Prostate gland (tissue), 2 donors: ENCODE results near the gene YIF1A. TPM values are rescaled to one million over a fixed set of nuclear protein-coding genes. Genes with fewer than 3 reads are reported as not detected.

ENCODE experiments used
- DNase-seq: peaks from one replicate; pipeline ENCODE4 v3.0.0-alpha.2; 2019; ENCODE audit warnings: low spot score
- H3K27ac ChIP-seq, 2 donors: fragments of 200-600 bp; sonication (generic); 2 replicates each; pipeline ENCODE4 v1.5.1; 2017 to 2019
- H3K27me3 ChIP-seq: fragments of 200-600 bp; sonication (generic); replicated peaks from 2 replicates; pipeline ENCODE4 v1.5.1; 2019; ENCODE audit not compliant: insufficient read depth
- H3K36me3 ChIP-seq, 2 donors: fragments of 200-600 bp; sonication (generic); 1 replicate in 1 of 2; 2 replicates in 1 of 2; pipeline versions ENCODE4 v1.5.1 to v1.8.1; 2017 to 2019
- H3K4me1 ChIP-seq: fragments of 200-600 bp; sonication (generic); replicated peaks from 2 replicates; pipeline ENCODE4 v1.5.1; 2019
- H3K4me3 ChIP-seq, 2 donors: fragments of 200-600 bp; sonication (generic); 2 replicates each; pipeline ENCODE4 v1.5.1; 2017 to 2019
- H3K9me3 ChIP-seq: fragments of 200-600 bp; sonication (generic); 2 replicates; pipeline ENCODE4 v1.5.1; 2017
- CTCF ChIP-seq, 4 experiments: fragments of 200-600 bp in 2 of 4; fragments of 450-650 bp in 2 of 4; sonication (generic) in 2 of 4; IDR thresholded peaks; 1 replicate in 3 of 4; 2 replicates in 1 of 4; pipeline ENCODE4 v1.5.1; 2016 to 2019; ENCODE audit warnings: antibody characterized with exemption in 4 of 4, mild to moderate bottlenecking in 2 of 4, moderate library complexity in 2 of 4
- POLR2A ChIP-seq: fragments of 450-650 bp; IDR thresholded peaks from one replicate; pipeline ENCODE4 v1.6.1; 2016; ENCODE audit warnings: antibody characterized with exemption, mild to moderate bottlenecking
- POLR2AphosphoS5 ChIP-seq: sonication (generic); formaldehyde crosslinking; IDR thresholded peaks from one replicate; pipeline ENCODE4 v1.6.1; 2017; ENCODE audit warnings: antibody characterized with exemption
- WGBS: methylation state at CpG from one replicate; pipeline ENCODE4 v1.1.5; 2018; 5-methylcytosine and 5-hydroxymethylcytosine counted together
- intact Hi-C: fragments of 100-400 bp; cut with DNase I; formaldehyde crosslinking; loops from one replicate; pipeline ENCODE4 v1.14.2; 2022
- total RNA-seq, 2 donors: library from RNA; depleted of rRNA; stranded (reverse); fragments of >200 nt; gene quantifications; one replicate each; pipeline ENCODE4 v1.1.0, GENCODE V29; 2016

Gene YIF1A
- total RNA-seq, 2 donors from 2014 or later: 92.6 to 112 TPM

GRCh38 chr11:66268952-66269905 is 19.7 kb downstream of the YIF1A start:
- Histone ChIP-seq H3K27me3 (no peaks in the 10 kb centered on the region), H3K9me3 (no peaks in the 10 kb centered on the region), H3K4me3 (peak overlapping the region; percentile 89 to 92), H3K27ac (peak overlapping the region; percentile 98), H3K36me3 (peaks cover 15 to 24% of the 10 kb centered on the region in 2 donors), H3K4me1 (peaks cover 9% of the 10 kb centered on the region)
- intact Hi-C loops: loop anchor here (10.0 kb wide), 1 partner anchor 354 kb away; the partner anchor contains the start of genes C11orf68 and DRAP1
- no peak for DNase-seq
- no peak for TF ChIP-seq POLR2A
- peak in 1 of 4 experiments; percentile 20 for TF ChIP-seq CTCF (IDR thresholded peaks at IDR 0.05)
- WGBS: 4% methylated on average over 32 of the region's 32 CpGs

GRCh38 chr11:66268244-66268951 is 20.5 kb downstream of the YIF1A start, which contains the start of gene RAB1B:
Gene RAB1B, plus strand, starts transcription at chr11:66268639. Its CDS starts 41 bp downstream, at chr11:66268680.
- Histone ChIP-seq H3K27me3 (no peaks in the 10 kb centered on the region), H3K4me3 (peak within 1 kb of the TSS; percentile 89 to 92), H3K4me1 (peaks cover 9% of the 10 kb centered on the region), H3K36me3 (peaks cover 15% of the 10 kb centered on the region in 2 donors), H3K9me3 (no peaks in the 10 kb centered on the region), H3K27ac (peak within 1 kb of the TSS; percentile 98)
- WGBS: under 1% methylated on average over 35 of the region's 64 CpGs
- peak; percentile 100 for DNase-seq
- intact Hi-C loops: loop anchor here (10.0 kb wide), 1 partner anchor 354 kb away; the partner anchor contains the start of genes C11orf68 and DRAP1
- TF ChIP-seq POLR2AphosphoS5 (peak; percentile 99), CTCF (IDR thresholded peaks at IDR 0.05) (peak in 1 of 4 experiments; percentile 15), POLR2A (peak; percentile 80)

GRCh38 chr11:66267379-66268243 is 21.3 kb downstream of the YIF1A start:
- intact Hi-C loops: loop anchor here (10.0 kb wide), 1 partner anchor 353 kb away; the partner anchor contains the start of genes C11orf68 and DRAP1
- under 1% methylated on average over 61 of the region's 61 CpGs for WGBS
- no peaks in the 10 kb centered on the region for H3K27me3 ChIP-seq
- peak overlapping the region; percentile 89 to 92 for H3K4me3 ChIP-seq
- H3K27ac ChIP-seq: peak overlapping the region; percentile 98
- H3K36me3 ChIP-seq: peaks cover 8 to 13% of the 10 kb centered on the region in 2 donors
- TF ChIP-seq POLR2AphosphoS5: peak; percentile 69
- TF ChIP-seq CTCF (IDR thresholded peaks at IDR 0.05): peak in 1 of 4 experiments; percentile 33
- peak; percentile 30 for TF ChIP-seq POLR2A
- H3K4me1 ChIP-seq: peaks cover 9% of the 10 kb centered on the region
- H3K9me3 ChIP-seq: no peaks in the 10 kb centered on the region
- peak; percentile 85 for DNase-seq

GRCh38 chr11:66267039-66267378 is 21.9 kb downstream of the YIF1A start:
- no peaks in the 10 kb centered on the region for H3K27me3 ChIP-seq
- peak overlapping the region; percentile 98 for H3K27ac ChIP-seq
- H3K9me3 ChIP-seq: no peaks in the 10 kb centered on the region
- no peak for DNase-seq
- peak overlapping the region; percentile 89 to 92 for H3K4me3 ChIP-seq
- H3K36me3 ChIP-seq: peaks cover 4 to 10% of the 10 kb centered on the region in 2 donors
- peaks cover 9% of the 10 kb centered on the region for H3K4me1 ChIP-seq
- TF ChIP-seq POLR2AphosphoS5: no peak
- no peak for TF ChIP-seq POLR2A
- no peak for TF ChIP-seq CTCF (IDR thresholded peaks at IDR 0.05)
- WGBS: 20% methylated on average over 13 of the region's 13 CpGs
- intact Hi-C loops: loop anchor here (10.0 kb wide), 1 partner anchor 352 kb away; the partner anchor contains the start of genes C11orf68 and DRAP1
